GM12878 (cell line): ENCODE measurements around the gene SPAG6. TPM values are rescaled to one million over a fixed set of nuclear protein-coding genes. Genes with fewer than 3 reads are reported as not detected.

Experiments used
- ATAC-seq: fragments of 200-7000 bp; cut with Tn5 transposase; 3 replicates; pipeline ENCODE4 v1.9.1; 2020; ENCODE audit warnings: mild to moderate bottlenecking, moderate library complexity
- BruUV-seq: library from RNA; stranded (reverse); fragments of 400-500 nt; replicated peaks from 2 replicates; lab custom pipeline; 2021; lab: Mats Ljungman, UMichigan
- CTCF ChIA-PET: fragments of 300-600 bp; sonication (Branson Sonifier 250); formaldehyde crosslinking; extraction: SDS; loops from one replicate; lab custom pipeline; 2021; ENCODE audit warnings: inconsistent platforms; lab: Yijun Ruan, JAX
- POLR2A ChIA-PET: fragments of 350-600 bp; formaldehyde crosslinking; extraction: SDS; loops from one replicate; lab custom pipeline; 2021; ENCODE audit warnings: inconsistent platforms; lab: Charles Lee
- RAD21 ChIA-PET: fragments of 300-600 bp; sonication (Branson Sonifier 250); formaldehyde crosslinking; loops from one replicate; lab custom pipeline; 2023; ENCODE audit warnings: antibody characterized with exemption; ENCODE audit not compliant: unreplicated experiment; lab: Charles Lee
- SMC1A ChIA-PET: fragments of 300-600 bp; sonication (Branson Sonifier 250); formaldehyde crosslinking; loops from one replicate; lab custom pipeline; 2023; ENCODE audit not compliant: unreplicated experiment, uncharacterized antibody; lab: Charles Lee
- DNase-seq: peaks from one replicate; pipeline ENCODE4 v3.0.0-alpha.2; 2011; ENCODE audit warnings: low read depth, low spot score
- FAIRE-seq: peaks from 3 replicates; lab custom pipeline; 2011; peaks lifted over from hg19 to GRCh38; lab: Jason Lieb, UNC
- H2AFZ ChIP-seq: 2 replicates; pipeline ENCODE4 v1.6.0; 2011; ENCODE audit warnings: low read depth, low read length, control low read depth; ENCODE audit not compliant: control insufficient read depth
- H3K27ac ChIP-seq: 2 replicates; pipeline ENCODE4 v1.5.1; 2011; ENCODE audit warnings: control low read depth; ENCODE audit not compliant: control insufficient read depth, insufficient read depth
- H3K27me3 ChIP-seq, 2 experiments: replicated peaks in 1 of 2; 2 replicates each; pipeline versions ENCODE4 v1.6.0 to v1.6.1; 2011; ENCODE audit warnings: low read length in 1 of 2; ENCODE audit not compliant: control insufficient read depth in 2 of 2, insufficient read depth in 2 of 2
- H3K36me3 ChIP-seq, 2 experiments: 2 replicates each; pipeline ENCODE4 v1.5.1; 2011; ENCODE audit warnings: low read length in 1 of 2; ENCODE audit not compliant: control insufficient read depth in 2 of 2, insufficient read depth in 2 of 2
- H3K4me1 ChIP-seq: 2 replicates; pipeline ENCODE4 v1.6.1; 2011; ENCODE audit warnings: mild to moderate bottlenecking, low read length, moderate library complexity, mixed read lengths; ENCODE audit not compliant: control insufficient read depth, insufficient read depth
- H3K4me2 ChIP-seq: 2 replicates; pipeline ENCODE4 v1.6.0; 2011; ENCODE audit warnings: control low read depth; ENCODE audit not compliant: control insufficient read depth, insufficient read depth
- H3K4me3 ChIP-seq: fragments of 200-600 bp; sonication (generic); 2 replicates; pipeline ENCODE4 v1.5.1; 2016
- H3K79me2 ChIP-seq: 2 replicates; pipeline ENCODE4 v1.6.0; 2011; ENCODE audit warnings: low read length; ENCODE audit not compliant: control insufficient read depth, insufficient read depth
- H3K9ac ChIP-seq: 2 replicates; pipeline ENCODE4 v1.8.0; 2011; ENCODE audit warnings: low read length, control low read depth, mixed read lengths; ENCODE audit not compliant: control insufficient read depth, insufficient read depth
- H3K9me3 ChIP-seq: replicated peaks from 3 replicates; pipeline ENCODE4 v1.5.1; 2011; ENCODE audit warnings: mild to moderate bottlenecking, low read length; ENCODE audit not compliant: control insufficient read depth, insufficient read depth
- H4K20me1 ChIP-seq: 2 replicates; pipeline ENCODE4 v1.6.0; 2011; ENCODE audit not compliant: control insufficient read depth, insufficient read depth
- BCL3 ChIP-seq: IDR thresholded peaks from 2 replicates; pipeline ENCODE4 v1.6.1; 2011; ENCODE audit warnings: borderline replicate concordance, low read depth, mild to moderate bottlenecking, moderate library complexity, low read length; ENCODE audit not compliant: insufficient read depth, poor library complexity, severe bottlenecking
- ETV6 ChIP-seq, 2 experiments: fragments of 450-650 bp in 1 of 2; IDR thresholded peaks in 1 of 2; conservative IDR thresholded peaks in 1 of 2; 2 replicates each; pipeline ENCODE4 v1.6.1; 2014; ENCODE audit warnings: antibody characterized with exemption in 1 of 2, borderline replicate concordance in 1 of 2, low read depth in 1 of 2, mild to moderate bottlenecking in 1 of 2, moderate library complexity in 1 of 2
- KLF5 ChIP-seq: fragments of 450-650 bp; IDR thresholded peaks from 2 replicates; pipeline ENCODE4 v1.6.1; 2014; ENCODE audit warnings: mild to moderate bottlenecking; ENCODE audit not compliant: partially characterized antibody
- SUZ12 ChIP-seq: fragments of 200-600 bp; sonication (generic); IDR thresholded peaks from one replicate; pipeline ENCODE4 v1.6.1; 2018; ENCODE audit warnings: antibody characterized with exemption, mild to moderate bottlenecking; ENCODE audit not compliant: unreplicated experiment
- USF2 ChIP-seq: IDR thresholded peaks from 2 replicates; pipeline ENCODE4 v1.6.1; 2011; ENCODE audit warnings: low read depth, low read length, improper control_type of control experiment, borderline replicate concordance
- ZBED1 ChIP-seq: IDR thresholded peaks from 2 replicates; pipeline ENCODE4 v1.6.1; 2016; ENCODE audit warnings: borderline replicate concordance
- ZBTB11 ChIP-seq: fragments of 450-650 bp; formaldehyde crosslinking; IDR thresholded peaks from 2 replicates; pipeline ENCODE4 v1.5.0; 2022; ENCODE audit warnings: mild to moderate bottlenecking, missing genetic modification characterization
- ZNF24 ChIP-seq: fragments of 450-650 bp; IDR thresholded peaks from 2 replicates; pipeline ENCODE4 v1.6.1; 2017; ENCODE audit warnings: antibody characterized with exemption, mild to moderate bottlenecking
- WGBS: methylation state at CpG from one replicate; pipeline ENCODE4 v1.1.6; 2016; ENCODE audit warnings: low lambda C conversion rate; ENCODE audit not compliant: insufficient replicate concordance, insufficient coverage; ENCODE audit errors: missing lambda C conversion rate; 5-methylcytosine and 5-hydroxymethylcytosine counted together
- in situ Hi-C: fragments of 300-500 bp; cut with MboI; formaldehyde crosslinking; loops from 9 replicates; pipeline ENCODE4 v1.14.3; 2018; ENCODE audit warnings: mixed read lengths
- intact Hi-C: fragments of 100-400 bp; cut with micrococcal nuclease; formaldehyde crosslinking; loops from one replicate; pipeline ENCODE4 v1.14.2; 2022; ENCODE audit not compliant: unreplicated experiment
- polyA plus RNA-seq, 11 experiments: library from polyadenylated mRNA; depleted of rRNA in 4 of 11; unstranded in 6 of 11; stranded (reverse) in 5 of 11; fragments of >200 nt; fragmentation: Nextera tagmentation in 4 of 11; fragmentation: Illumina TruSeq in 1 of 11; extraction: Ambion mirVana in 4 of 11; extraction: Trizol in 1 of 11; gene quantifications; 1 replicate in 1 of 11; 2 replicates in 10 of 11; pipeline versions ENCODE4 v1.2.1 to v1.2.3, GENCODE V29; 2011 to 2016; ENCODE audit warnings: inconsistent platforms in 2 of 11, missing spikeins in 2 of 11, low read depth in 1 of 11
- total RNA-seq, 4 experiments: library from RNA; depleted of rRNA in 3 of 4; stranded (reverse); fragments of >200 nt in 3 of 4; fragmentation: Illumina TruSeq in 1 of 4; extraction: Trizol in 1 of 4; gene quantifications; 2 replicates each; pipeline versions ENCODE4 v1.2.1 to v1.2.3, GENCODE V29; 2013 to 2021

The SPAG6 gene
- total and polyA plus RNA-seq, 10 of the 15 experiments (the other 5 are each of a cell fraction or from before 2014, with no cell fraction given), result 0.13 to 0.99 (median 0.40) TPM; not detected in 1

GRCh38 chr10:22460531-22461403, 115.5 kb downstream of the SPAG6 start:
- Histone ChIP-seq H3K36me3 (no peaks in the 10 kb centered on the region), H3K79me2 (no peaks in the 10 kb centered on the region), H3K27ac (no peak overlapping the region), H3K4me3 (no peak overlapping the region), H3K9me3 (no peaks in the 10 kb centered on the region; the same call in 2 of the 3 replicates), H3K4me2 (no peak overlapping the region), H3K27me3 (no peaks in the 10 kb centered on the region), H2AFZ (no peak overlapping the region), H4K20me1 (no peaks in the 10 kb centered on the region), H3K9ac (no peak overlapping the region), H3K4me1 (peaks cover 9% of the 10 kb centered on the region)
- FAIRE-seq (no peak), ATAC-seq (no peak), DNase-seq (no peak)
- 90% methylated on average over 6 of the region's 6 CpGs for WGBS
- intact Hi-C loops, result no loop called here
- ChIA-PET SMC1A (interaction anchor here (0.6 kb wide), 2 partner anchors 470 to 722 kb away, joined by 3 read pairs; no protein-coding TSS in a partner anchor), RAD21 (no interaction called here), POLR2A (interaction anchor here (1.4 kb wide), 1 partner anchor 26 kb away, joined by 3 read pairs; no protein-coding TSS in a partner anchor), CTCF (no interaction called here)
- no TSS peak for BruUV-seq
- in situ Hi-C loops, result no loop called here
- TF ChIP-seq KLF5 (no peak), USF2 (no peak)

- Histone ChIP-seq H3K9me3 (no peaks in the 10 kb centered on the region; the same call in 2 of the 3 replicates), H3K4me1 (peaks cover 9% of the 10 kb centered on the region), H3K79me2 (no peaks in the 10 kb centered on the region), H4K20me1 (no peaks in the 10 kb centered on the region), H2AFZ (no peak overlapping the region), H3K4me3 (no peak overlapping the region), H3K27ac (no peak overlapping the region), H3K36me3 (no peaks in the 10 kb centered on the region), H3K9ac (no peak overlapping the region), H3K4me2 (no peak overlapping the region), H3K27me3 (no peaks in the 10 kb centered on the region)
- RAD21 ChIA-PET, result no interaction called here
- CTCF ChIA-PET, result no interaction called here
- 93% methylated on average over 2 of the region's 2 CpGs for WGBS
- no peak for FAIRE-seq
- ATAC-seq, result no peak
- DNase-seq, result no peak
- in situ Hi-C loops, result no loop called here
- POLR2A ChIA-PET, result no interaction called here
- no TSS peak for BruUV-seq
- SMC1A ChIA-PET, result no interaction called here
- intact Hi-C loops, result no loop called here
- TF ChIP-seq ZBTB11, result no peak
- TF ChIP-seq SUZ12, result no peak
- no peak for TF ChIP-seq ZBED1
- no peak for TF ChIP-seq ETV6 (conservative IDR thresholded peaks at IDR 0.05 in 1 of 2, IDR thresholded peaks at IDR 0.05 in 1 of 2; ENCODE audit: borderline replicate concordance in 1 of 2, low read depth in 1 of 2)
- TF ChIP-seq BCL3, result no peak
- TF ChIP-seq ZNF24, result no peak
These were observed 116.6 kb downstream of the SPAG6 start for GRCh38 chr10:22461891-22462290.
